Endodermal cell (in vitro differentiated cells): Measurements from ENCODE around the gene ARL6IP5. TPM values are rescaled to one million over a fixed set of nuclear protein-coding genes. Genes with fewer than 3 reads are reported as not detected.

Experiments used
- DNase-seq: peaks from one replicate; pipeline ENCODE4 v3.0.0-alpha.2; 2017
- H3K27ac ChIP-seq: 2 replicates; pipeline ENCODE4 v1.5.1; 2013; ENCODE audit warnings: mild to moderate bottlenecking, low read depth, low read length, moderate library complexity
- H3K27me3 ChIP-seq: 2 replicates; pipeline ENCODE4 v1.6.1; 2013; ENCODE audit warnings: mild to moderate bottlenecking, low read length, moderate library complexity; ENCODE audit not compliant: insufficient read depth, control insufficient read depth, poor library complexity, severe bottlenecking
- H3K36me3 ChIP-seq: 2 replicates; pipeline ENCODE4 v1.7.0; 2013; ENCODE audit warnings: mild to moderate bottlenecking, low read length, moderate library complexity; ENCODE audit not compliant: control insufficient read depth, insufficient read depth
- H3K4me1 ChIP-seq: one replicate; pipeline ENCODE4 v1.7.0; 2013; ENCODE audit warnings: low read length; ENCODE audit not compliant: control insufficient read depth, insufficient read depth
- H3K4me3 ChIP-seq: 2 replicates; pipeline ENCODE4 v1.5.1; 2013; ENCODE audit warnings: mild to moderate bottlenecking, low read length, moderate library complexity
- H3K9ac ChIP-seq: 2 replicates; pipeline ENCODE4 v1.6.1; 2013; ENCODE audit warnings: mild to moderate bottlenecking, low read length, moderate library complexity; ENCODE audit not compliant: poor library complexity, severe bottlenecking; ENCODE audit errors: extremely low read depth
- H3K9me3 ChIP-seq: 2 replicates; pipeline ENCODE4 v1.6.1; 2013; ENCODE audit warnings: mild to moderate bottlenecking, low read length, moderate library complexity; ENCODE audit not compliant: control insufficient read depth
- H3K27ac Mint-ChIP-seq: 2 replicates; pipeline ENCODE4 v1.8.0; 2020; ENCODE audit warnings: mixed read lengths
- H3K27me3 Mint-ChIP-seq: 2 replicates; pipeline ENCODE4 v1.8.0; 2021; ENCODE audit warnings: mild to moderate bottlenecking, mixed read lengths; ENCODE audit not compliant: insufficient read depth
- H3K36me3 Mint-ChIP-seq: 2 replicates; pipeline ENCODE4 v1.8.0; 2020; ENCODE audit warnings: low read depth, mixed read lengths
- H3K4me1 Mint-ChIP-seq: 2 replicates; pipeline ENCODE4 v1.8.0; 2020; ENCODE audit warnings: mixed read lengths
- H3K4me3 Mint-ChIP-seq: 2 replicates; pipeline ENCODE4 v1.8.0; 2020; ENCODE audit warnings: mild to moderate bottlenecking, moderate library complexity, mixed read lengths
- H3K9me3 Mint-ChIP-seq: 2 replicates; pipeline ENCODE4 v1.8.0; 2020; ENCODE audit warnings: mild to moderate bottlenecking, mixed read lengths
- CTCF ChIP-seq: fragments of 200-600 bp; sonication (generic); conservative IDR thresholded peaks from 2 replicates; pipeline ENCODE4 v1.5.0; 2021; ENCODE audit warnings: antibody characterized with exemption, mild to moderate bottlenecking
- WGBS, 2 experiments: methylation state at CpG; one replicate each; pipeline versions ENCODE4 v1.1.5 to v1.1.7; 2013; ENCODE audit warnings: missing lambda C conversion rate in 2 of 2, mixed read lengths in 1 of 2; ENCODE audit not compliant: insufficient coverage in 1 of 2, insufficient read length in 1 of 2; 5-methylcytosine and 5-hydroxymethylcytosine counted together
- total RNA-seq, 2 donors: library from RNA; stranded (reverse); fragmentation: NEBNext Ultra II Directional in 1 of 2; extraction: Animal tissue kit (Norgen Biotek cat#: 25700) in 1 of 2; gene quantifications; 2 replicates in 1 of 2; 3 replicates in 1 of 2; pipeline ENCODE4 v1.2.1, GENCODE V29; 2021

Gene ARL6IP5
- total RNA-seq, 2 donors from 2014 or later = 20.6 to 28.7 TPM

- no peaks in the 10 kb centered on the region for H3K36me3 Mint-ChIP-seq
- no peaks in the 10 kb centered on the region for H3K27me3 Mint-ChIP-seq
- no peak overlapping the region for H3K27ac ChIP-seq
- DNase-seq = no peak
- no peaks in the 10 kb centered on the region for H3K36me3 ChIP-seq
- H3K27me3 ChIP-seq = no peaks in the 10 kb centered on the region
- no peak overlapping the region for H3K4me3 ChIP-seq
- H3K9me3 Mint-ChIP-seq = no peaks in the 10 kb centered on the region
- no peak overlapping the region for H3K4me3 Mint-ChIP-seq
- no peak overlapping the region for H3K9ac ChIP-seq
- 88 to 100% methylated on average over 3 to 6 of the region's 6 CpGs for WGBS, 2 experiments
- H3K4me1 Mint-ChIP-seq = no peaks in the 10 kb centered on the region
- no peak overlapping the region for H3K27ac Mint-ChIP-seq
- H3K4me1 ChIP-seq = no peaks in the 10 kb centered on the region
- TF ChIP-seq CTCF = no peak
- no peaks in the 10 kb centered on the region for H3K9me3 ChIP-seq
Measured at GRCh38 chr3:69121513-69121912, 36.8 kb downstream of the ARL6IP5 start.

DNA sequence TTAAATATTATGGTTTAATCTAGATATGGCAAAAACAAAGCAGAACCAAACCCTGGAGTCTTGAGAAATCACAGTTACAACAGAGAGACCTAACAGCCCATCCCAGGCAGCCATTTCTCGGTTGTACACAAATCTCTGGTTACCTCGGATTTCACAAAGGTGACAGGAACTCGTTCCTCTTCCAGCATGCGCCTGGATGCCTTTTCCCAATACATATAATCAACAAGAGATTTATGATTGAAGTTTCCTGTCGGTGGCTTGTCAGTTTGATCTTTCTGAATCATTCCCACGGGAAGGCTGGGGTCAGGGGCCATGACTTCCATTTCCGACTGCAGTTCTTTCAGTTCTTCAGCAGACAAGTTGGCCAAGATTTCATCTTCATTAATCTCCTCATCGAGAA, 37.2 kb downstream of the ARL6IP5 start:
- H3K27me3 ChIP-seq = no peaks in the 10 kb centered on the region
- Mint-ChIP-seq H3K4me3 (no peak overlapping the region), H3K27ac (no peak overlapping the region), H3K9me3 (no peaks in the 10 kb centered on the region), H3K4me1 (no peaks in the 10 kb centered on the region), H3K27me3 (no peaks in the 10 kb centered on the region), H3K36me3 (no peaks in the 10 kb centered on the region)
- no peaks in the 10 kb centered on the region for H3K36me3 ChIP-seq
- no peak overlapping the region for H3K9ac ChIP-seq
- no peak overlapping the region for H3K27ac ChIP-seq
- no peaks in the 10 kb centered on the region for H3K4me1 ChIP-seq
- no peak overlapping the region for H3K4me3 ChIP-seq
- no peak for DNase-seq
- H3K9me3 ChIP-seq = no peaks in the 10 kb centered on the region
- no peak for TF ChIP-seq CTCF
- 84 to 89% methylated on average over 6 to 7 of the region's 8 CpGs for WGBS, 2 experiments

DNA sequence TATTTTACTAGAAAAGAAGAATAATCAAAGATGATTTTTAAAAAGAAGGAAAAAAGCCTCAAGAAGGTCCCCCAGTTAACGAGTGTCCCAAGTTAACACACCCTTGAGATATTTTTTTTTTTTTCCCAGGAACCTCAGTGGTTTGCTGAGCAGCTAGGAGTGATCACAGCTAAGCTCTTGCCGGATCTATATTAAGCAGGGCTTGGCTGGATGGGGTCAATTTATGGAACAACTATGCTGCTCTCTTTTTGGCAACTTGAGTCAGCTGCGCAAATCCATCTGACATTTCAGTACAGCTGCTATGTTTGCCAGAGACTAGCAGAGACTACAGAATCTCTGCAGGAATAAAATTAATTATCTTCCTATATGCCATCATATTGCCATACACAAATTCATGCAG, 37.7 kb downstream of the ARL6IP5 start, which contains the start of gene LMOD3:
TSS of gene LMOD3 (minus strand) at position 193 of the 400 bp plus-strand sequence. CDS start 209 bp downstream, outside the sequence.
- no peak for TF ChIP-seq CTCF
- Histone ChIP-seq H3K4me3 (no peak within 1 kb of the TSS), H3K9me3 (no peaks in the 10 kb centered on the region), H3K27ac (no peak within 1 kb of the TSS), H3K9ac (no peak within 1 kb of the TSS), H3K36me3 (no peaks in the 10 kb centered on the region), H3K4me1 (no peaks in the 10 kb centered on the region), H3K27me3 (no peaks in the 10 kb centered on the region)
- Mint-ChIP-seq H3K4me3 (no peak within 1 kb of the TSS), H3K27ac (no peak within 1 kb of the TSS), H3K27me3 (no peaks in the 10 kb centered on the region), H3K4me1 (no peaks in the 10 kb centered on the region), H3K36me3 (no peaks in the 10 kb centered on the region), H3K9me3 (no peaks in the 10 kb centered on the region)
- WGBS, 2 experiments = 83 to 94% methylated on average over 2 to 3 of the region's 3 CpGs
- no peak for DNase-seq
